ENCODE measurements around the gene ZNF101. TPM values are rescaled to one million over a fixed set of nuclear protein-coding genes. Genes with fewer than 3 reads are reported as not detected.
"Not testable (repeated sequence)": the region's sequence is repeated elsewhere in the genome, so short reads cannot be mapped to it uniquely, and the experiment has no call there.

Gene ZNF101
- total RNA-seq, 2 donors from 2014 or later: 2.2 to 8.3 TPM

GRCh38 chr19:19687090-19687489 lies 18.5 kb downstream of the ZNF101 start:
- Histone ChIP-seq H3K27ac (no peak overlapping the region), H3K4me1 (ENCODE audit: control insufficient read depth in 1 of 2, low read depth in 2 of 2) (no peaks in the 10 kb centered on the region), H3K9me3 (peaks cover 16% of the 10 kb centered on the region), H3K27me3 (replicated peaks; ENCODE audit: insufficient read depth) (no peaks in the 10 kb centered on the region), H3K4me3 (no peak overlapping the region), H3K36me3 (no peaks in the 10 kb centered on the region)
- no peak for TF ChIP-seq CTCF (IDR thresholded peaks at IDR 0.05)
- ATAC-seq (ENCODE audit: insufficient number of reproducible peaks, low FRiP score, low read depth) (no peak), DNase-seq (ENCODE audit: low spot score) (no peak)

- H3K4me3 ChIP-seq; H3K27me3 ChIP-seq (replicated peaks; ENCODE audit: insufficient read depth); H3K4me1 ChIP-seq (ENCODE audit: control insufficient read depth in 1 of 2, low read depth in 2 of 2); ATAC-seq (ENCODE audit: insufficient number of reproducible peaks, low FRiP score, low read depth); DNase-seq (ENCODE audit: low spot score); H3K36me3 ChIP-seq; H3K27ac ChIP-seq: not testable (repeated sequence)
- H3K9me3 ChIP-seq: peaks cover 11% of the 10 kb centered on the region
Observed at GRCh38 chr19:19689023-19689422, 20.4 kb downstream of the ZNF101 start.

- H3K27me3 ChIP-seq (replicated peaks; ENCODE audit: insufficient read depth): no peaks in the 10 kb centered on the region
- no peak for ATAC-seq (ENCODE audit: insufficient number of reproducible peaks, low FRiP score, low read depth)
- no peaks in the 10 kb centered on the region for H3K36me3 ChIP-seq
- H3K9me3 ChIP-seq: peaks cover 6% of the 10 kb centered on the region
- no peaks in the 10 kb centered on the region for H3K4me1 ChIP-seq (ENCODE audit: control insufficient read depth in 1 of 2, low read depth in 2 of 2)
- H3K4me3 ChIP-seq: no peak overlapping the region
- TF ChIP-seq CTCF (IDR thresholded peaks at IDR 0.05): no peak
- no peak for DNase-seq (ENCODE audit: low spot score)
- H3K27ac ChIP-seq: no peak overlapping the region
Observed at GRCh38 chr19:19691683-19692082, 23.0 kb downstream of the ZNF101 start.

- Histone ChIP-seq H3K4me3 (no peak overlapping the region), H3K4me1 (ENCODE audit: control insufficient read depth in 1 of 2, low read depth in 2 of 2) (no peaks in the 10 kb centered on the region), H3K36me3 (no peaks in the 10 kb centered on the region), H3K27ac (no peak overlapping the region), H3K27me3 (replicated peaks; ENCODE audit: insufficient read depth) (no peaks in the 10 kb centered on the region), H3K9me3 (peaks cover 39% of the 10 kb centered on the region)
- no peak for TF ChIP-seq CTCF (IDR thresholded peaks at IDR 0.05)
- DNase-seq (ENCODE audit: low spot score) (no peak), ATAC-seq (ENCODE audit: insufficient number of reproducible peaks, low FRiP score, low read depth) (no peak)
Observed at GRCh38 chr19:19696386-19696785, 27.7 kb downstream of the ZNF101 start.

- no peak for TF ChIP-seq CTCF (IDR thresholded peaks at IDR 0.05)
- H3K27me3 ChIP-seq (replicated peaks; ENCODE audit: insufficient read depth): no peaks in the 10 kb centered on the region
- ATAC-seq (ENCODE audit: insufficient number of reproducible peaks, low FRiP score, low read depth) (no peak), DNase-seq (ENCODE audit: low spot score) (no peak)
- H3K4me1 ChIP-seq (ENCODE audit: control insufficient read depth in 1 of 2, low read depth in 2 of 2): no peaks in the 10 kb centered on the region
- H3K9me3 ChIP-seq: peaks cover 49% of the 10 kb centered on the region
- no peak overlapping the region for H3K4me3 ChIP-seq
- H3K36me3 ChIP-seq: no peaks in the 10 kb centered on the region
- H3K27ac ChIP-seq: no peak overlapping the region
Observed at GRCh38 chr19:19697589-19697988, 28.9 kb downstream of the ZNF101 start.

GRCh38 chr19:19700493-19700892 lies 31.9 kb downstream of the ZNF101 start:
- H3K9me3 ChIP-seq: peaks cover 77% of the 10 kb centered on the region
- not testable (repeated sequence) for H3K36me3 ChIP-seq; H3K27ac ChIP-seq; H3K4me3 ChIP-seq; ATAC-seq (ENCODE audit: insufficient number of reproducible peaks, low FRiP score, low read depth); H3K27me3 ChIP-seq (replicated peaks; ENCODE audit: insufficient read depth); H3K4me1 ChIP-seq (ENCODE audit: control insufficient read depth in 1 of 2, low read depth in 2 of 2); DNase-seq (ENCODE audit: low spot score)
